ENCODE results near the gene CDC23. TPM values are rescaled to one million over a fixed set of nuclear protein-coding genes. Genes with fewer than 3 reads are reported as not detected.

The CDC23 gene
- total and polyA plus RNA-seq, 2 donors, result 18.8 to 27.9 TPM

GRCh38 chr5:138243794-138244193, 30.7 kb upstream of the CDC23 start:
- no peaks in the 10 kb centered on the region for H3K36me3 ChIP-seq (ENCODE audit: control insufficient read depth in 2 of 2, insufficient read depth in 2 of 2, low read length in 1 of 2)
- no peak overlapping the region for H3K4me3 ChIP-seq (ENCODE audit: low read length in 2 of 2)
- no peak for DNase-seq (ENCODE audit: low read depth in 6 of 9, low spot score in 9 of 9)
- peaks cover 0 to 44% of the 10 kb centered on the region in 2 donors for H3K27me3 ChIP-seq (ENCODE audit: control insufficient read depth in 2 of 2, insufficient read depth in 1 of 2, low read length in 1 of 2)
- peaks cover 4 to 12% of the 10 kb centered on the region in 2 donors for H3K4me1 ChIP-seq (ENCODE audit: control insufficient read depth in 2 of 2, insufficient read depth in 2 of 2, low read length in 2 of 2)
- H3K27ac ChIP-seq (ENCODE audit: low read depth in 1 of 2, low read length in 1 of 2), result no peak overlapping the region
- WGBS, result 91% methylated on average over 2 of the region's 2 CpGs
- H3K9me3 ChIP-seq (ENCODE audit: control insufficient read depth in 2 of 2, insufficient read depth in 1 of 2, low read length in 1 of 2), result no peaks in the 10 kb centered on the region

GRCh38 chr5:138241688-138242571, 28.8 kb upstream of the CDC23 start:
- Histone ChIP-seq H3K27ac (ENCODE audit: low read depth in 1 of 2, low read length in 1 of 2) (no peak overlapping the region), H3K4me3 (ENCODE audit: low read length in 2 of 2) (peak overlapping the region; percentile 18 to 38), H3K9me3 (ENCODE audit: control insufficient read depth in 2 of 2, insufficient read depth in 1 of 2, low read length in 1 of 2) (no peaks in the 10 kb centered on the region), H3K4me1 (ENCODE audit: control insufficient read depth in 2 of 2, insufficient read depth in 2 of 2, low read length in 2 of 2) (peaks cover 4 to 12% of the 10 kb centered on the region in 2 donors), H3K27me3 (ENCODE audit: control insufficient read depth in 2 of 2, insufficient read depth in 1 of 2, low read length in 1 of 2) (peaks cover 0 to 44% of the 10 kb centered on the region in 2 donors), H3K36me3 (ENCODE audit: control insufficient read depth in 2 of 2, insufficient read depth in 2 of 2, low read length in 1 of 2) (no peaks in the 10 kb centered on the region)
- WGBS, result 13% methylated on average over 67 of the region's 67 CpGs
- DNase-seq (ENCODE audit: low read depth in 6 of 9, low spot score in 9 of 9), result peak in 2 of 9 donors; percentile 8 to 13

DNA sequence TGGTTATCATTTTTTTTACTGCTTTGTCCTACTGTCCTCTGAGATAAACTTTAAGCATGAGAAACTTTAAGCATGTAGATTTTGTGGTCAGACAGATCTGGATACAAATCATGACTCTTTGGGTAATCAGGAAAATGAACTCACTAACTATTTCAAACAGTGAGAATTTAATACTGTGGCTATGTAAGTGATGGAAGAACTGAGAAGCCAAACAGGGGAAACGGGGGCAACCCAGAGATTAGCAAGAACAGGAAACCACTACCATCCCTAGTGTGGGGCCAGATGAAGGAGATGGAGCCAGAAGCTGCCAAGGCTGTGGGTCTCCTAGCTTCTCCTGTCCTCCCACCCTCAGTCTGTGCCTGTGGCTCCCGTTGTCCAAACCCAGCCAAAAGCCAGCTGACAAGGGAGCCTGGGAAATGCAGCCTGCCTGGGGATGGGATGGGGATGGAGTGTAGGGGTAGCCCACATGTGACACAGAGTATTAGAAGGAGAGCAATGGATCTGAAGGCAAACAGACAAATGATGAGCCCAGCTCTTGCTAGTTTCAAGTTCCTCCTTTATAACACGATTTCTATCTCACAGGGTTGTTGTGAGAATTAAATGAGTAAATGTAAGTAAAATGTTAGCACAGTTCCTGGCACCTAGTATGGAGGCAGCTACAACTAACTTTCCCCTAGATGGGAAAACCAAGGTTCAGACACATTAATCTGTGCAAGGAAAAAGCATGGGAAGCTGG, 27.7 kb upstream of the CDC23 start:
- Histone ChIP-seq H3K4me3 (ENCODE audit: low read length in 2 of 2) (no peak overlapping the region), H3K4me1 (ENCODE audit: control insufficient read depth in 2 of 2, insufficient read depth in 2 of 2, low read length in 2 of 2) (peaks cover 4 to 12% of the 10 kb centered on the region in 2 donors), H3K27me3 (ENCODE audit: control insufficient read depth in 2 of 2, insufficient read depth in 1 of 2, low read length in 1 of 2) (peaks cover 0 to 44% of the 10 kb centered on the region in 2 donors), H3K9me3 (ENCODE audit: control insufficient read depth in 2 of 2, insufficient read depth in 1 of 2, low read length in 1 of 2) (no peaks in the 10 kb centered on the region), H3K27ac (ENCODE audit: low read depth in 1 of 2, low read length in 1 of 2) (no peak overlapping the region), H3K36me3 (ENCODE audit: control insufficient read depth in 2 of 2, insufficient read depth in 2 of 2, low read length in 1 of 2) (no peaks in the 10 kb centered on the region)
- DNase-seq (ENCODE audit: low read depth in 6 of 9, low spot score in 9 of 9), result peak in 1 of 9 donors; percentile 13
- WGBS, result 11% methylated on average over 3 of the region's 3 CpGs

DNA sequence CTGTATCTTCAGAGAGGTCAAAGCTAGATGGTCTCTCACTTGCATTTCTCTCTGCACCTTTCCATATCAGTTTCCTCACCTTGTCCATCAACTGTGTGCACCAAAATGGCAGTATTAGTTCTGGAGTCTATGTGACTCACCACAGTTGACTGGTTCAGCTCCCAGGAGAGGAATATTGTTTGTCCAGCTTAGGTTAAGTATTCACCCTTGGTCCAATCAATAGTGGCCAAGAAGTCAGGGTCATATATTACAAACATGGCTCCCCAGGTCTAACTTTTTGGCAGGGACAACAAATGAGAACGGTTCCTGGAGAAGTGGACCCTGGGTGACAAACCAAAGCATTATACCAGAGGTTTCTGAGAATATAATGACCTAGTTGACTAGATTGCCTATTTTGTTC, 24.9 kb upstream of the CDC23 start:
- Histone ChIP-seq H3K9me3 (ENCODE audit: control insufficient read depth in 2 of 2, insufficient read depth in 1 of 2, low read length in 1 of 2) (no peaks in the 10 kb centered on the region), H3K4me1 (ENCODE audit: control insufficient read depth in 2 of 2, insufficient read depth in 2 of 2, low read length in 2 of 2) (peaks cover 4 to 12% of the 10 kb centered on the region in 2 donors), H3K36me3 (ENCODE audit: control insufficient read depth in 2 of 2, insufficient read depth in 2 of 2, low read length in 1 of 2) (no peaks in the 10 kb centered on the region), H3K27ac (ENCODE audit: low read depth in 1 of 2, low read length in 1 of 2) (no peak overlapping the region), H3K27me3 (ENCODE audit: control insufficient read depth in 2 of 2, insufficient read depth in 1 of 2, low read length in 1 of 2) (peaks cover 0 to 35% of the 10 kb centered on the region in 2 donors), H3K4me3 (ENCODE audit: low read length in 2 of 2) (no peak overlapping the region)
- 98% methylated on average over 1 of the region's 1 CpG for WGBS
- no peak for DNase-seq (ENCODE audit: low read depth in 6 of 9, low spot score in 9 of 9)

DNA sequence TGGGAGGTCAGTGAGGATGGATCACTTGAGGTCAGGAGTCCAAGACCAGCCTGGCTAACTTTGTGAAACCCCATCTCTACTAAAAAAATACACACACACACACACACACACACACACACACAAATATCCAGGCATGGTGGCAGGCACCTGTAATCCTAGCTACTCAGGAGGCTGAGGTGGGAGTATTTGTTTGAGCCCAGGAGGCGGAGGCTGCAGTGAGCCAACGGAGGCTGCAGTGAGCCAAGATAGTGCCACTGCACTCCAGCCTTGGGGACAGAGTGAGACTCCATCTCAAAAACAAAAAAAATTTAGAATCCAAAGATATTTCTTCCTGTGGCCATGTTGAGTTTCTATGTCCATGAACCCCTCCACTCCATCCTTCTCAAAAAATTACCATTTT, 21.5 kb upstream of the CDC23 start:
- peaks cover 0 to 2% of the 10 kb centered on the region in 2 donors for H3K9me3 ChIP-seq (ENCODE audit: control insufficient read depth in 2 of 2, insufficient read depth in 1 of 2, low read length in 1 of 2)
- no peak for DNase-seq (ENCODE audit: low read depth in 6 of 9, low spot score in 9 of 9)
- H3K27me3 ChIP-seq (ENCODE audit: control insufficient read depth in 2 of 2, insufficient read depth in 1 of 2, low read length in 1 of 2), result peaks cover 0 to 6% of the 10 kb centered on the region in 2 donors
- H3K27ac ChIP-seq (ENCODE audit: low read depth in 1 of 2, low read length in 1 of 2), result no peak overlapping the region
- WGBS, result 96% methylated on average over 2 of the region's 2 CpGs
- no peak overlapping the region for H3K4me3 ChIP-seq (ENCODE audit: low read length in 2 of 2)
- H3K4me1 ChIP-seq (ENCODE audit: control insufficient read depth in 2 of 2, insufficient read depth in 2 of 2, low read length in 2 of 2), result peaks cover 0 to 3% of the 10 kb centered on the region in 2 donors
- H3K36me3 ChIP-seq (ENCODE audit: control insufficient read depth in 2 of 2, insufficient read depth in 2 of 2, low read length in 1 of 2), result no peaks in the 10 kb centered on the region

DNA sequence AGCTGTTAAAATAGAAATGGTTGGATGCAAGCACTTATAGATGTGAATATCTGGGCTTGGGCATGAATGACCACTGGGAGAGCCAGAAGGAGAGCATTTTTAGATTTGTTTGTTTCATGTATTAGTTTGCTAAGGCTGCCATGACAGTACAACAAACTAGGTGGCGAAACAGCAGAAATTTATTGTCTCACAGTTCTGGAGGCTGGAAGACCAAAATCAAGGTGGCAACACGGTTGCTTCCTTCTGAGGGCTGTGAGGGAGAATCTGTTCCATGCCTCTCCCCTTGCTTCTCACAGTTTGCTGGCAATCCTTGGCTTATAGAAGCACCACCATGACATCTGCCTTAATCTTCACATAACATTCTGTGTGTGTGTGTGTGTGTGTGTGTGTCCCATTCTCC, 20.2 kb upstream of the CDC23 start:
- Histone ChIP-seq H3K9me3 (ENCODE audit: control insufficient read depth in 2 of 2, insufficient read depth in 1 of 2, low read length in 1 of 2) (peaks cover 0 to 2% of the 10 kb centered on the region in 2 donors), H3K4me3 (ENCODE audit: low read length in 2 of 2) (no peak overlapping the region), H3K36me3 (ENCODE audit: control insufficient read depth in 2 of 2, insufficient read depth in 2 of 2, low read length in 1 of 2) (no peaks in the 10 kb centered on the region), H3K27ac (ENCODE audit: low read depth in 1 of 2, low read length in 1 of 2) (no peak overlapping the region), H3K27me3 (ENCODE audit: control insufficient read depth in 2 of 2, insufficient read depth in 1 of 2, low read length in 1 of 2) (no peaks in the 10 kb centered on the region), H3K4me1 (ENCODE audit: control insufficient read depth in 2 of 2, insufficient read depth in 2 of 2, low read length in 2 of 2) (peaks cover 0 to 3% of the 10 kb centered on the region in 2 donors)
- WGBS, result 92% methylated on average over 2 of the region's 2 CpGs
- DNase-seq (ENCODE audit: low read depth in 6 of 9, low spot score in 9 of 9), result no peak

DNA sequence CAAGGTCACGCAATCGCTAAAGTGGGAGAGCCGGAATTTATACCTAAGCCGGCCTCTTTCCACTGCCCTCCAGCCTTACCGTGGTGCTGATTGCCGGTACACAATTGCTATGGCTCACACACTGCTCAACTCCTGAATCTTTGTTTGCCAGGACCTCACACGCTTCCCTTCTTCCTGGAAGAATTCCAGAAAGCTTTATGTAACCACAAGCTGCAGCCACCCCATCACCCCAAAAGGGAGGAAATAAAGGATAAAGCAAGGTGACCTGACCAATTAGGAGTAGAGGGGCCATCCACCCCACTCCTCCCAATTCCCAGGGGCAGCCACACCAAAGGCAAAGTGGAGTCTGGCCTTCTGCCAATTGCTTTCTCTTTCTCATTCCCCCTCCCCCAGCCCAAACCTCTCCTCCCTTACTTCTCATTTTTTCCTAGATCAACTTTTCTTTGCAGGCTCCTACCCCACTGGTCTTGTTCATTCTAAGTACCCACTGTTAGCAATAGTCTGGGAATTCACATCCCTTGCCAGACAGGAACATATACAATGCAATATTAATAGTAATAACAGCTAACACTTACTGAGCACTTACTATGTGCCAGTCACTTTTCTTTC, 18.0 kb upstream of the CDC23 start:
- no peaks in the 10 kb centered on the region for H3K36me3 ChIP-seq (ENCODE audit: control insufficient read depth in 2 of 2, insufficient read depth in 2 of 2, low read length in 1 of 2)
- H3K27ac ChIP-seq (ENCODE audit: low read depth in 1 of 2, low read length in 1 of 2), result no peak overlapping the region
- DNase-seq (ENCODE audit: low read depth in 6 of 9, low spot score in 9 of 9), result no peak
- H3K27me3 ChIP-seq (ENCODE audit: control insufficient read depth in 2 of 2, insufficient read depth in 1 of 2, low read length in 1 of 2), result no peaks in the 10 kb centered on the region
- H3K4me3 ChIP-seq (ENCODE audit: low read length in 2 of 2), result no peak overlapping the region
- WGBS, result 93% methylated on average over 7 of the region's 7 CpGs
- peaks cover 0 to 12% of the 10 kb centered on the region in 2 donors for H3K9me3 ChIP-seq (ENCODE audit: control insufficient read depth in 2 of 2, insufficient read depth in 1 of 2, low read length in 1 of 2)
- H3K4me1 ChIP-seq (ENCODE audit: control insufficient read depth in 2 of 2, insufficient read depth in 2 of 2, low read length in 2 of 2), result peaks cover 0 to 3% of the 10 kb centered on the region in 2 donors

DNA sequence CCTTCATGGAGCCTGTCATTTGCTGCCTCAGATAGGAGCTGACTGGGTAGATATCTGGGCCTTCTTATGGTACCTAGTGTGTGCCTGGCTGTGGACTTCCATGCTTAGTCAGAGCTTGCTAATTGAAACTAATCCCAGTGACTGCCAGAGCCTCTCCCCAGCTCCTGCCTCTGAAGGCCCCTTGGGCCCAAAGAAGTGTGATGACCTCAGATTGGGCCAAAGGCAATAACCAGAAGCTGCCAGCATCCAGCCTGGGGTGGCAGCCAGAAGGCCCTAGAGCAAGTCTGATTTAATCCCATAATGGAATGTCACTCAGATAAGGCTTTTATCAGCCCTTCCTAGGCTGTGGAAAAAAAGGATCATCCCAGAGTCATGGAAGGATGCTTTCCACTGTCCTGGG, 17.1 kb upstream of the CDC23 start:
- H3K4me3 ChIP-seq (ENCODE audit: low read length in 2 of 2), result no peak overlapping the region
- H3K27me3 ChIP-seq (ENCODE audit: control insufficient read depth in 2 of 2, insufficient read depth in 1 of 2, low read length in 1 of 2), result no peaks in the 10 kb centered on the region
- H3K36me3 ChIP-seq (ENCODE audit: control insufficient read depth in 2 of 2, insufficient read depth in 2 of 2, low read length in 1 of 2), result no peaks in the 10 kb centered on the region
- no peak for DNase-seq (ENCODE audit: low read depth in 6 of 9, low spot score in 9 of 9)
- peaks cover 0 to 3% of the 10 kb centered on the region in 2 donors for H3K4me1 ChIP-seq (ENCODE audit: control insufficient read depth in 2 of 2, insufficient read depth in 2 of 2, low read length in 2 of 2)
- H3K27ac ChIP-seq (ENCODE audit: low read depth in 1 of 2, low read length in 1 of 2), result no peak overlapping the region
- peaks cover 0 to 13% of the 10 kb centered on the region in 2 donors for H3K9me3 ChIP-seq (ENCODE audit: control insufficient read depth in 2 of 2, insufficient read depth in 1 of 2, low read length in 1 of 2)

DNA sequence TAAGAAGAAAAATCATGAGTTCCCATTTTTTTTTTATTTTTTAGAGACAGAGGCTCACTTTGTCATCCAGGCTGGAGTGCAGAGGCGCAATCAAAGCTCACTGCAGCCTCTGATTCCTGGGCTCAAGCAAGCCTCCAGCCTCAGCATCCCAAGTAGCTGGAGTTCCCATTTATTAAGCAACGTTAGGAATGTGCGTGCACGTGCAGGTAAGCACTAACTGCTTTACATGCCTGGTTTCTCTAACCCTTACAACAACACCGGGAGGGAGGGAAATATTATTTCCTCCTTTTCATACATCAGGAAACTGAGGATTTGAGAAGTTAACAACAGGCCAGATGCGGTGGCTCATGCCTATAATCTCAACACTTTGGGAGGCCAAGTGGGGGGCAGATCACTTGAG, 16.3 kb upstream of the CDC23 start:
- no peak overlapping the region for H3K4me3 ChIP-seq (ENCODE audit: low read length in 2 of 2)
- no peaks in the 10 kb centered on the region for H3K36me3 ChIP-seq (ENCODE audit: control insufficient read depth in 2 of 2, insufficient read depth in 2 of 2, low read length in 1 of 2)
- peaks cover 0 to 3% of the 10 kb centered on the region in 2 donors for H3K4me1 ChIP-seq (ENCODE audit: control insufficient read depth in 2 of 2, insufficient read depth in 2 of 2, low read length in 2 of 2)
- WGBS, result 70% methylated on average over 6 of the region's 6 CpGs
- H3K27me3 ChIP-seq (ENCODE audit: control insufficient read depth in 2 of 2, insufficient read depth in 1 of 2, low read length in 1 of 2), result peaks cover 0 to 3% of the 10 kb centered on the region in 2 donors
- H3K27ac ChIP-seq (ENCODE audit: low read depth in 1 of 2, low read length in 1 of 2), result no peak overlapping the region
- H3K9me3 ChIP-seq (ENCODE audit: control insufficient read depth in 2 of 2, insufficient read depth in 1 of 2, low read length in 1 of 2), result peaks cover 0 to 13% of the 10 kb centered on the region in 2 donors
- DNase-seq (ENCODE audit: low read depth in 6 of 9, low spot score in 9 of 9), result no peak

Data from thymus (tissue), 11 donors.